ENCODE measurements around the gene P2RX4. TPM values are rescaled to one million over a fixed set of nuclear protein-coding genes. Genes with fewer than 3 reads are reported as not detected.

P2RX4 gene
- total RNA-seq, 1 experiment from 2014 or later, result 17.1 TPM

DNA sequence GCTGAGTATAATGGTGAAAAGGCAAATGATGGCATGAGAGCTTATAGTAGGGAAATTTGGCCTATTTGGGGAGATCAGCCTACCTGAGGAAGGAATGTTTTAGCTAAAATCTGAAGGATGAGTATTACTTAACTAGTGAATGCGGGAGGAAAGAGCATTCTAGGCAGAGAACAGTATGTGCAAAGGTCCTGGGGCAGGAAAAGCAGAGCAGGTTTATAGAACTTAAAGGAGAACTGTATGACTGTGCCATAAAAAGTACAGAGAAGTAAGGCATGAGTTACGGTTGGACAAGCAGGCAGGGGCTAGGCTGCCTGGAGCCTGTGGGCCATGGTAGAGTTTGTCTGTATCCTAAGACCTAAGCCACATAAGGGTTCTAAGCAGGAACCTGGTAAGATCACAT lies 21.7 kb upstream of the P2RX4 start:
- no peak for DNase-seq (ENCODE audit: low read depth, low spot score)
- Histone ChIP-seq H4K20me1 (ENCODE audit: insufficient read depth) (no peaks in the 10 kb centered on the region), H3K4me3 (replicated peaks in 1 of 2; ENCODE audit: low read depth in 1 of 2, low read length in 2 of 2) (no peak overlapping the region), H3K27me3 (ENCODE audit: insufficient read depth, low read length) (no peaks in the 10 kb centered on the region), H3K36me3 (ENCODE audit: control insufficient read depth in 1 of 2, insufficient read depth in 2 of 2, low read length in 2 of 2) (no peaks in the 10 kb centered on the region), H3K9me3 (ENCODE audit: control insufficient read depth in 1 of 2, insufficient read depth in 1 of 2, low read depth in 1 of 2, low read length in 2 of 2) (no peaks in the 10 kb centered on the region), H3K4me2 (ENCODE audit: low read length) (no peak overlapping the region), H3K9ac (ENCODE audit: low read length) (no peak overlapping the region), H2AFZ (ENCODE audit: low read depth, low read length, poor library complexity, severe bottlenecking) (no peak overlapping the region), H3K79me2 (ENCODE audit: insufficient read depth, low read length) (no peaks in the 10 kb centered on the region), H3K9me2 (ENCODE audit: insufficient read depth) (no peaks in the 10 kb centered on the region), H3K27ac (ENCODE audit: low read depth, low read length) (no peak overlapping the region), H3K4me1 (ENCODE audit: control insufficient read depth in 1 of 2, insufficient read depth in 2 of 2, low read length in 2 of 2) (peaks cover 0 to 2% of the 10 kb centered on the region in 2 experiments; a peak in 1 of 4 replicates)
- ChIA-PET POLR2A (no interaction called here), CTCF (no interaction called here), RAD21 (ENCODE audit: low non-redundant PET in 1 of 2, low total read pairs in 2 of 2, uncharacterized antibody in 2 of 2, unreplicated experiment in 2 of 2) (no interaction called here)
- no TSS peak for BruUV-seq (replicated peaks)
- TF ChIP-seq, protein P1, sequence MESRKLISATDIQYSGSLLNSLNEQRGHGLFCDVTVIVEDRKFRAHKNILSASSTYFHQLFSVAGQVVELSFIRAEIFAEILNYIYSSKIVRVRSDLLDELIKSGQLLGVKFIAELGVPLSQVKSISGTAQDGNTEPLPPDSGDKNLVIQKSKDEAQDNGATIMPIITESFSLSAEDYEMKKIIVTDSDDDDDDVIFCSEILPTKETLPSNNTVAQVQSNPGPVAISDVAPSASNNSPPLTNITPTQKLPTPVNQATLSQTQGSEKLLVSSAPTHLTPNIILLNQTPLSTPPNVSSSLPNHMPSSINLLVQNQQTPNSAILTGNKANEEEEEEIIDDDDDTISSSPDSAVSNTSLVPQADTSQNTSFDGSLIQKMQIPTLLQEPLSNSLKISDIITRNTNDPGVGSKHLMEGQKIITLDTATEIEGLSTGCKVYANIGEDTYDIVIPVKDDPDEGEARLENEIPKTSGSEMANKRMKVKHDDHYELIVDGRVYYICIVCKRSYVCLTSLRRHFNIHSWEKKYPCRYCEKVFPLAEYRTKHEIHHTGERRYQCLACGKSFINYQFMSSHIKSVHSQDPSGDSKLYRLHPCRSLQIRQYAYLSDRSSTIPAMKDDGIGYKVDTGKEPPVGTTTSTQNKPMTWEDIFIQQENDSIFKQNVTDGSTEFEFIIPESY (IDR thresholded peaks at IDR 0.05; ENCODE audit: extremely low read depth, insufficient replicate concordance, low read length), result no peak
- TF ChIP-seq YY1 (IDR thresholded peaks at IDR 0.05; ENCODE audit: extremely low read depth, insufficient replicate concordance, low read depth, low read length), result no peak
- TF ChIP-seq CBX3 (IDR thresholded peaks at IDR 0.05; ENCODE audit: low read depth), result no peak
- TF ChIP-seq ELF1 (IDR thresholded peaks at IDR 0.05; ENCODE audit: borderline replicate concordance, low read depth), result no peak
- TF ChIP-seq EZH2 (IDR thresholded peaks at IDR 0.05), result no peak
- TF ChIP-seq, protein P2, sequence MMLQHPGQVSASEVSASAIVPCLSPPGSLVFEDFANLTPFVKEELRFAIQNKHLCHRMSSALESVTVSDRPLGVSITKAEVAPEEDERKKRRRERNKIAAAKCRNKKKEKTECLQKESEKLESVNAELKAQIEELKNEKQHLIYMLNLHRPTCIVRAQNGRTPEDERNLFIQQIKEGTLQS (IDR thresholded peaks at IDR 0.05), result no peak
- TF ChIP-seq ZNF274 (IDR thresholded peaks at IDR 0.05; ENCODE audit: low read depth, low read length), result no peak
- no peak for TF ChIP-seq POLR2A (IDR thresholded peaks at IDR 0.05; ENCODE audit: borderline replicate concordance, extremely low read depth, insufficient read depth, insufficient read length)
- intact Hi-C loops (cut with micrococcal nuclease), result no loop called here
- ATAC-seq, result no peak

All from HCT116 (cell line).